Type B pancreatic cell (in vitro differentiated cells): ENCODE measurements around the gene SLC6A13. TPM values are rescaled to one million over a fixed set of nuclear protein-coding genes. Genes with fewer than 3 reads are reported as not detected.
A peak's percentile ranks its signal among the peaks of the same experiment; 100 is the strongest.

Experiments
- DNase-seq: peaks from one replicate; pipeline ENCODE4 v3.0.0; 2021; ENCODE audit warnings: mixed read lengths; ENCODE audit not compliant: unreplicated experiment; ENCODE audit errors: extremely low spot score
- H3K27ac Mint-ChIP-seq: 2 replicates; pipeline ENCODE4 v1.8.0; 2021; ENCODE audit warnings: mild to moderate bottlenecking, mixed read lengths
- H3K27me3 Mint-ChIP-seq: 2 replicates; pipeline ENCODE4 v1.8.0; 2021; ENCODE audit warnings: mixed read lengths
- H3K36me3 Mint-ChIP-seq: 2 replicates; pipeline ENCODE4 v1.8.0; 2021; ENCODE audit warnings: mixed read lengths
- H3K4me1 Mint-ChIP-seq: one replicate; pipeline ENCODE4 v1.8.0; 2021; ENCODE audit warnings: mixed read lengths; ENCODE audit not compliant: unreplicated experiment
- H3K4me3 Mint-ChIP-seq: 2 replicates; pipeline ENCODE4 v1.8.0; 2021; ENCODE audit warnings: mild to moderate bottlenecking, mixed read lengths
- H3K9me3 Mint-ChIP-seq: 2 replicates; pipeline ENCODE4 v1.8.0; 2021; ENCODE audit warnings: mixed read lengths
- total RNA-seq: library from RNA; stranded (reverse); gene quantifications from 2 replicates; pipeline ENCODE4 v1.2.1, GENCODE V29; 2021; ENCODE audit warnings: low replicate concordance
- TF ChIP-seq, protein P1 (sequence below): fragments of 200-600 bp; sonication (generic); conservative IDR thresholded peaks from 2 replicates; pipeline ENCODE4 v1.5.0; 2021; ENCODE audit warnings: antibody characterized with exemption, mild to moderate bottlenecking

Gene SLC6A13
- total RNA-seq, 1 donor from 2014 or later, result 7.0 TPM

DNA sequence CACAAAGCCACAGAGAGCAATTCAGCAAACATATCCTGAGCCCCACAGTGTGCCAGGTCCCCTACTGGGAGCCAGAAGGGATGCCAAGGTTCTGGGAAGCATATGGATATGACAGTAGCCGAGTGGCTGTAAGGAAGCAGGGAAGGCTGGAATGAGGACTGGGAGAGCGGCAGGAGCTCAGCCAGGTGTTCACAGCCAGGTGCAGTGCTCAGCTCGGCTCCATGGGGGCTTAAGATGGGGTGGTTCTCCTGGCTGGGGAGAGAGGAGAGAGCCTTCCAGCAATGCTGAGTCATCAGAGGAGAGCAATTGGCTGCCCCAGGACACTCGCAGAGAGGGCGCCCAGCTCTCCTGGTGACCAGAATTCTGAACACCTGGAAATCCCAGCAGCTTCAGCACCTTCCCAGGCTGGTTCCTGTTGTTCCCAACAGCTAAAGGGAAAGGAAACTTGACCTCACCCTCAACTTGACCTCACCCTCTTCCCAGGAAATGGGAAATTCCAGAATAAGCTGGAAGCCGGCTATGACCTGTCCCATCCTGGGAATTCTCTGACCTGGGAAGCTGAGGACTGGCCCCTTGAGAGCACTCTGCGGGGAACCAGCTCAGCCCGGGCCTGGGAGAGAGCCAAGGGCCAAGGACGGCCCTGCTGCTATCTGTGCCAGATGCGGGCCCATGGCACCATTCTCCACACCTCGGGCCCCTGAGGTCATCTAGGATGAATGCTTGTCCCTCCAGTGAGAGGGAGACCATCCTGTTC lies 83.3 kb downstream of the SLC6A13 start:
- Mint-ChIP-seq H3K9me3 (no peaks in the 10 kb centered on the region), H3K36me3 (no peaks in the 10 kb centered on the region), H3K4me1 (peaks cover 16% of the 10 kb centered on the region), H3K27ac (no peak overlapping the region), H3K4me3 (peak overlapping the region; percentile 41), H3K27me3 (peaks cover 22% of the 10 kb centered on the region)
- DNase-seq, result no peak
- TF ChIP-seq, protein P1, sequence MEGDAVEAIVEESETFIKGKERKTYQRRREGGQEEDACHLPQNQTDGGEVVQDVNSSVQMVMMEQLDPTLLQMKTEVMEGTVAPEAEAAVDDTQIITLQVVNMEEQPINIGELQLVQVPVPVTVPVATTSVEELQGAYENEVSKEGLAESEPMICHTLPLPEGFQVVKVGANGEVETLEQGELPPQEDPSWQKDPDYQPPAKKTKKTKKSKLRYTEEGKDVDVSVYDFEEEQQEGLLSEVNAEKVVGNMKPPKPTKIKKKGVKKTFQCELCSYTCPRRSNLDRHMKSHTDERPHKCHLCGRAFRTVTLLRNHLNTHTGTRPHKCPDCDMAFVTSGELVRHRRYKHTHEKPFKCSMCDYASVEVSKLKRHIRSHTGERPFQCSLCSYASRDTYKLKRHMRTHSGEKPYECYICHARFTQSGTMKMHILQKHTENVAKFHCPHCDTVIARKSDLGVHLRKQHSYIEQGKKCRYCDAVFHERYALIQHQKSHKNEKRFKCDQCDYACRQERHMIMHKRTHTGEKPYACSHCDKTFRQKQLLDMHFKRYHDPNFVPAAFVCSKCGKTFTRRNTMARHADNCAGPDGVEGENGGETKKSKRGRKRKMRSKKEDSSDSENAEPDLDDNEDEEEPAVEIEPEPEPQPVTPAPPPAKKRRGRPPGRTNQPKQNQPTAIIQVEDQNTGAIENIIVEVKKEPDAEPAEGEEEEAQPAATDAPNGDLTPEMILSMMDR, result no peak

DNA sequence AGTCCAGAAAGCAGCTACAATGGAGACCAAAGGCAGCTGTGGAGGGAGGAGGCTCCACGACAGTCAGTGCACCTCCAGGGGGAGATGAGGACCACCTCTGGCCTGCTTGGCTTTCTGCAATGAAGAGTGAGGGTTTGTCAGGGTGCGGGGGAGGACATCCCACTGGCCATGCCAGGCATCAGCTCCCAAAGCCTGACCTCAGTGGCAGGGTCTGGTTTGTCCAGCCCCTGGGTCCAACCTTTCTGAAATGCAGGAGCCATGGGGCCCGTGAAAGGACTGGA lies 83.9 kb downstream of the SLC6A13 start:
- TF ChIP-seq, protein P1, result no peak
- peaks cover 16% of the 10 kb centered on the region for H3K4me1 Mint-ChIP-seq
- no peaks in the 10 kb centered on the region for H3K36me3 Mint-ChIP-seq
- no peaks in the 10 kb centered on the region for H3K9me3 Mint-ChIP-seq
- H3K27me3 Mint-ChIP-seq, result peaks cover 25% of the 10 kb centered on the region
- no peak overlapping the region for H3K4me3 Mint-ChIP-seq
- H3K27ac Mint-ChIP-seq, result no peak overlapping the region
- no peak for DNase-seq

DNA sequence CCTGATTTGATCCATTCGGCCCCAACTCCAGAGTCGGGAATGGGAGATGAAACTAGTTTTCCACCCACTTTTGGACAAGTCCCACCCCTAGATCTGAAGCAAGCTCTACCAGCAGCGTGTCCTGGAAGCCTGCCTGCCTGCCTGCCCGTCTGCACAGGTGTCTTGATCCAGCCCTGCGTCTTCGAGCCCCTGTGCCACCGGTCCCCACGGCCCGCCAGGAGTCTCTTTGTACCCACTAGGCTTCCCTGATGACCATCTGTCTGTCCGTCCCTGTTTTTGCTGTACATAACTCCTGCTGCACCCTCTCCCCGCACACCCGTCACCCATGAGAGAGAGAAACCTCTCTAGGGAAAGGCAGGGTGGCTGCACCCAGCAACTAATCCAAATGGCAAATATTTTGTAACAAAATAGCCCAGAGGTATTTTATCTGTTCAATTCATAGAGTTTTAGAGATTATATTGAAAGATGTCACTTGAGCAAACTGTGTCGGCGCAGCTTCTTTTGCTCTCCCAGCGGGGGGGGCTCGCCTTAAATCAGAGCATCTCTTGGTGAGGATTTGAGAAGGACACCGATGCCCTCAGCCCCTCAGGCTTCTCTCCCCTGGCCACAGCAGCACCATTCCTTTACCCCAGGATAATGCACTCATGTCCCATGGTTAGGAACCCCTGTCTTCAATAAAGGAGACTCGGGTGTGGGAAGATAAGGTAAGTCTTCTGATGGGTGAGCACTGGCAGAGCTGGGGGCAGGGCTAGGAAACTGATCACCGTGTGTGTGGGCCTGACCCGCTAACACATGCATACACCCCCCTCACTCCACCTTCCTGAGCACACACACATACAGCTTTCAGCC lies 84.4 kb downstream of the SLC6A13 start:
- Mint-ChIP-seq H3K9me3 (no peaks in the 10 kb centered on the region), H3K27ac (peak overlapping the region; percentile 4), H3K36me3 (no peaks in the 10 kb centered on the region), H3K4me3 (no peak overlapping the region), H3K27me3 (peaks cover 27% of the 10 kb centered on the region), H3K4me1 (peaks cover 16% of the 10 kb centered on the region)
- TF ChIP-seq, protein P1, result no peak
- DNase-seq, result no peak

DNA sequence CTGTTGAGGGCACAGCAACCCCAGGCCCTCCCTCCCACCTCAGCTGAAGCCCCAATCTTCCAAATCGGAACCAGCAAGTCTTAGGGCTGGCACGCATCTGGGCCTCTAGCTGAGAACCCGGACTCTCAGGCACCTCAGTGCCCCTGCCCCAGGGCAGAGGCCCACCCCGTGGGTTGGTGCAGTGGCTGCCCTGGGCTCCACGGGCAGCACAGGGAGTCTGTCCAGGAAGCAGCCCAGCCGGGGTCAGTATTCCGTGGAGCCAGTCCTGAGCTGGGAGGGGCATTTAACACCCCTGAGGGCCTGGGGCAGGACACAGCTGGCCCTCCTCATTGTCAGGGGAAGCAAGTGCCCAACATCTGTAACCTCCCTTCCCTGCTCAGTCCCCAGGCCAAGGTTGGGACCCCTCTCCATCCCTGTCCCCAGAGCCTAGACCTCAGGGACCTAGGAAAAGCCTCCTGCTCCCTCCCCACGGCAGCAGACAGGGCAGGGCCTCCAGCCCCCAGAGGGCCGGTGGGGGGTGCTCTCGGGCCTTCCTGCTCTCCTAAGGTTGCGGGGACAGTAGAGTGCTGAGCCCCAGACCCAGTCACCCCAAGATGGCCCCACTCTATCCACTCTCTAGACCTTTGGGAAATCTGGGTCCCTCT lies 85.2 kb downstream of the SLC6A13 start:
- no peaks in the 10 kb centered on the region for H3K36me3 Mint-ChIP-seq
- no peaks in the 10 kb centered on the region for H3K9me3 Mint-ChIP-seq
- no peak for DNase-seq
- H3K4me3 Mint-ChIP-seq, result no peak overlapping the region
- TF ChIP-seq, protein P1, result no peak
- peaks cover 20% of the 10 kb centered on the region for H3K4me1 Mint-ChIP-seq
- H3K27me3 Mint-ChIP-seq, result peaks cover 22% of the 10 kb centered on the region
- H3K27ac Mint-ChIP-seq, result peak overlapping the region; percentile 4

DNA sequence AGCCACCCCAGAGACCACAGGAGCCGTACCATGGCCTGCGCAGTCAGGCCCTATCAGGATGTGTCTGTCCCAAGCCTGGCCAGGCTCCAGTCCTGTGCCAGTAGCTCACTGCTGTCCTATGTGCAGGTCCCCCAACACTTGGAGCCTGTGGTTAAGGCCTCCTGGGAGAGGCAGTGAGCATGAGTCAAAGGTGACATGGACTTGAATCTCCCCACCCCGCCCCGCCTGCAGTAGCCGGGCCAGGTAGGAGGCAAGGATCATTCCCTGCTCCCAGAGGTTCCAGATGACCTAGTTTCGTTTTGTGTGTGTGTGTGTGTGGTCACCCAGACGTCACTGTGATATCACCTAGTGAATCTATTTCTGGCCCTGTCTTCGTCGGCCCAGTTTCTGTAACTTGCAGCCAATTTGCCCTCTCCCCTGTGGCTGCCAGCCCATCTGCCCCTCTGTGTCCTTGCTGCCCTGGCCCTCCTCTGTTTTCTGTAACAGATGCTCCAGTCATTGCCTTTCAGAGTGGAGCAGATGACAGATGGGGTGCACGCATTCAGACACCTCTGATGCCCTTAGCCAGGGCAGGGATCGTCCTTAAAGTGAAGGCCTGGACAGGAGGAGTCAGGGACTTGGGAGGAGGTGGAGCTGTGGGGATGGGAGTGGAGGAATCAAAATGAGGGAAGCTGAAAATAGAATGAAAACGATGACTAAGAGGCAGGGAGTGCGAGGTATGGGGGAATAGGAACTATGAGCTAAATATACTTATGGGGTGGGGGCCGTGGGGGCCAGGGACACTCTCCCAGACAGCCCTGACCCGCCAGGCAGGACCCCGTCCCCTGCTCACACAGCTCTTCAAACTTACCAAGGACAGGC lies 86.1 kb downstream of the SLC6A13 start:
- TF ChIP-seq, protein P1, result no peak
- H3K9me3 Mint-ChIP-seq, result no peaks in the 10 kb centered on the region
- DNase-seq, result no peak
- peak overlapping the region; percentile 46 for H3K27ac Mint-ChIP-seq
- peaks cover 22% of the 10 kb centered on the region for H3K27me3 Mint-ChIP-seq
- no peaks in the 10 kb centered on the region for H3K36me3 Mint-ChIP-seq
- peaks cover 21% of the 10 kb centered on the region for H3K4me1 Mint-ChIP-seq
- no peak overlapping the region for H3K4me3 Mint-ChIP-seq
